ENCODE results near the gene ATG13. TPM values are rescaled to one million over a fixed set of nuclear protein-coding genes. Genes with fewer than 3 reads are reported as not detected.

Gene ATG13
- total RNA-seq, 1 donor from 2014 or later: 42.1 TPM

DNA sequence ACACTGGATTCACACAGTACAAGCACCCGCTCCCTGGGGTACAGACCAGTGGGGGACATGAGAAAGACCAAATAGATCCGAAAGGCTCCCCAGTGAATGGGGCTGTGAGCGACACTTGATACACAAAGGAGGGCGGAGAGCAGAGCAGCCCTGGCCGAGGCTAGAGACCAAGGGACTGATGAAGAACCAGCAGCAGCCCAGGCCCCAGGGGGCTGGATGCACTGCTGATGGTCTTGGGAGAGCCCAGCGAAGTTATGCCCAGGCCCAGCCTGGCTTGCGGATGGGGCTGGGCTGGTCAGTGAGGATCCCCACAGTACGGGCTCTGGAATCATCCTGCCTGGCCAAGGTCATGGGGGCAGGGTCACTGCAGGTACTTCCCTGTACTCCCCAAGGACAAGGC is 59.8 kb downstream of the ATG13 start:
- Histone ChIP-seq H3K27ac (replicated peaks) (peak overlapping the region; percentile 88), H3K9me3 (replicated peaks) (no peaks in the 10 kb centered on the region), H3K4me3 (no peak overlapping the region), H3K4me1 (peaks cover 64% of the 10 kb centered on the region), H3K27me3 (ENCODE audit: low read depth) (no peaks in the 10 kb centered on the region), H3K36me3 (peaks cover 80% of the 10 kb centered on the region)
- intact Hi-C loops (cut with micrococcal nuclease): no loop called here
- no peak for DNase-seq
- TF ChIP-seq, protein P1, sequence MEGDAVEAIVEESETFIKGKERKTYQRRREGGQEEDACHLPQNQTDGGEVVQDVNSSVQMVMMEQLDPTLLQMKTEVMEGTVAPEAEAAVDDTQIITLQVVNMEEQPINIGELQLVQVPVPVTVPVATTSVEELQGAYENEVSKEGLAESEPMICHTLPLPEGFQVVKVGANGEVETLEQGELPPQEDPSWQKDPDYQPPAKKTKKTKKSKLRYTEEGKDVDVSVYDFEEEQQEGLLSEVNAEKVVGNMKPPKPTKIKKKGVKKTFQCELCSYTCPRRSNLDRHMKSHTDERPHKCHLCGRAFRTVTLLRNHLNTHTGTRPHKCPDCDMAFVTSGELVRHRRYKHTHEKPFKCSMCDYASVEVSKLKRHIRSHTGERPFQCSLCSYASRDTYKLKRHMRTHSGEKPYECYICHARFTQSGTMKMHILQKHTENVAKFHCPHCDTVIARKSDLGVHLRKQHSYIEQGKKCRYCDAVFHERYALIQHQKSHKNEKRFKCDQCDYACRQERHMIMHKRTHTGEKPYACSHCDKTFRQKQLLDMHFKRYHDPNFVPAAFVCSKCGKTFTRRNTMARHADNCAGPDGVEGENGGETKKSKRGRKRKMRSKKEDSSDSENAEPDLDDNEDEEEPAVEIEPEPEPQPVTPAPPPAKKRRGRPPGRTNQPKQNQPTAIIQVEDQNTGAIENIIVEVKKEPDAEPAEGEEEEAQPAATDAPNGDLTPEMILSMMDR (IDR thresholded peaks at IDR 0.05; ENCODE audit: borderline replicate concordance): no peak

DNA sequence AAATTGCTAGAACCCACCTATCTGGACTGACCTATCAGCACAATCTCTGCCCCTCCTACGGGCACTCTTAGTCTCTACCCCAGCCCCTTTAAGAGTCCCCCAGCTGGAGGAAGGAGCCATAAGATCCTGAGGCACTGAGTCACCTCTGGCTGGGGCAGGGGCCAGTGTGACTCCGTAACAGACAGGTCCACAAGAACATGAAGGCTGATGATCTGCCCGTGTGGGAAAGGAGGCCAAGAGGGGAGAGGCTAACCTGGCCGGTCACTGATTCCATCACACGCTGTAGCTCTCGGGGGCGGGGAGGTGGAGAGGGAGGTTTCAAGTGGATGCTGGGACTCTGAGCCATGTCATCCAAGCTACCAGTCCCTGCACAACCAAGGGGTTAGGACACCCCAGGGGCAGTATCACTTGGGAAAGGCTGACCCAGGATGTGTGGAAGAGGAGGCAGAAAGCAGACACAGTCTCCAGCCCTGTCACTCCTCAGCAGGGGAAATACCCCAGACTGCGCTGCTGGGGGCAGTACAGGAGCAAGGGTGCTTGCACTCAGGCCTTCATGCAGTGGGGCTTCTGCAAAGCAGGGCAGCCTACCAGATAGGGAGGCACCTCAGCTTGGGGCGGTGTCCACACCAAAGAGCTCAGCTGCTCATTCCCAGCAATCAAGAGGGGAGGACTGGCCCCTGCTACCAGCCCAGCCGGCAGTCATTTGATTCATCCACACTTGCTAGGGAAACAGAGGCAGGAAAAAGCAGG is 60.8 kb downstream of the ATG13 start:
- H3K27ac ChIP-seq (replicated peaks): peak overlapping the region; percentile 88
- peaks cover 78% of the 10 kb centered on the region for H3K36me3 ChIP-seq
- H3K4me3 ChIP-seq: no peak overlapping the region
- intact Hi-C loops (cut with micrococcal nuclease): no loop called here
- no peaks in the 10 kb centered on the region for H3K27me3 ChIP-seq (ENCODE audit: low read depth)
- no peaks in the 10 kb centered on the region for H3K9me3 ChIP-seq (replicated peaks)
- peaks cover 55% of the 10 kb centered on the region for H3K4me1 ChIP-seq
- TF ChIP-seq, protein P1 (IDR thresholded peaks at IDR 0.05; ENCODE audit: borderline replicate concordance): no peak
- no peak for DNase-seq

DNA sequence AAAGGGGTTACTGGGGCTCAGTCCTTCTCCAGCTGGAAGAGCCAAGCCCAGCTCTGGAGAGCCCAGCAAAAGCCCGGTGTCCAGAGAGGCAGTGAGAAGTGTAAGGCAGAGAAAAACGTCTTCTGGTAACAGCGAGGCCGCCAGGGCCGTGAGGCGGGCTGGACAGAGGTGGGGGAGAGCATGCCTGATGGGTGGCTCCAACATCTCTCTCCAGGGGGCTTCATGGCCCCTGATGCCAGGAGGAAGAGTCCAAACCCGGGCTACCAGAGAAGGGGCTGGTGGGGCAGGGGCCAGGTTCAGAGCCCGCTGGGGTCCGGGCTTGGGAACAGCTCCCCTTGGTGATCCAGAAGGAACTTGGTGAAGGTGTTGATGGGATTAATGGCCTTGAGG is 61.4 kb downstream of the ATG13 start:
- no peak for DNase-seq
- Histone ChIP-seq H3K4me3 (no peak overlapping the region), H3K4me1 (peaks cover 55% of the 10 kb centered on the region), H3K36me3 (peaks cover 75% of the 10 kb centered on the region), H3K27me3 (ENCODE audit: low read depth) (no peaks in the 10 kb centered on the region), H3K27ac (replicated peaks) (peak overlapping the region; percentile 88), H3K9me3 (replicated peaks) (no peaks in the 10 kb centered on the region)
- TF ChIP-seq, protein P1 (IDR thresholded peaks at IDR 0.05; ENCODE audit: borderline replicate concordance): no peak
- intact Hi-C loops (cut with micrococcal nuclease): no loop called here

DNA sequence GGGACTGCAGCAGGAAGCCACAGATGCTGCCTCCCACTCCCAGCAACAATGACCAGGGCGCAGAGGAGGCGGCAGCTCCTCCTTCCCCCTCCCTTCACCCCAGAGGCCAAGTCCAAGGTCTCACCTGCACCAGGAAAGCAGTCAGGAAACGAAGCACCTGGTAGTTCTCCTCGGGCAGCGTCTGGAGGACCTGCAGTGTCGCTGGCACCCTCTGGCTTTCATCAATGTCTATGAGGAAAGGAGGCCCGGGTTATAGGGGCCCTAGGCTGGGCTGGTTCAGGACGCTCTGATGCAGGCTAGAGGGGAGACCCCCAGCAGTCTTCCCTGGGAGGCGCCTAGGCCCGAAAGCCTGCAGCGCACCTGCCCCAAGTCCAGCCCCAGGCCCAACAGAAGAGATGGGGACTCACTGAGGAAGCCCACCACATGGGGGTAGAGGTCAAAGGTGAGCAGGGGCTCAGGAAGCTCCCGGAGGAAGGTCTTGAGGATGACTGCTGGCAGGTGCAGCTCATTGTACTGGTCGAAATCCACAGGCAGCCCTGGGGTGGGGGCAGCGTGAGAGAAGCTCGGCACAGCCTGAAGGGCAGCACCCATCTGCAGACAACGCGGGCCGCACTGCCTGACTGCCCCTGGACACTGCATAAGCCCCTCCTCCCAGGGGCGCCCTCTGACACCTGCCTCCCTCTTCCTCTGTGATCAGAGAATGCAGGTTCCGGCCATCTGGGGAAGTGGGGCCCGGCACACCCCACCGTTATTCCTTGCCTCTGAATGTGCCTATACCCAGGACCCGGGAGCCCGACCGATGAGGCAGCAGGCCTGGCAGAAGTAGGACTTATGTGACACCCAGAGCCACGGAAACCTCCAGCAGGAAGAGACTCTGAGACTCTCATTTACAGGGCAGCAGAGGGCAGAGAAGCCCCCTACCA is 62.1 kb downstream of the ATG13 start:
- H3K9me3 ChIP-seq (replicated peaks): no peaks in the 10 kb centered on the region
- H3K4me1 ChIP-seq: peaks cover 55% of the 10 kb centered on the region
- intact Hi-C loops (cut with micrococcal nuclease): no loop called here
- H3K27ac ChIP-seq (replicated peaks): no peak overlapping the region
- TF ChIP-seq, protein P1 (IDR thresholded peaks at IDR 0.05; ENCODE audit: borderline replicate concordance): no peak
- no peak overlapping the region for H3K4me3 ChIP-seq
- peaks cover 73% of the 10 kb centered on the region for H3K36me3 ChIP-seq
- DNase-seq: peak; percentile 13
- H3K27me3 ChIP-seq (ENCODE audit: low read depth): no peaks in the 10 kb centered on the region

DNA sequence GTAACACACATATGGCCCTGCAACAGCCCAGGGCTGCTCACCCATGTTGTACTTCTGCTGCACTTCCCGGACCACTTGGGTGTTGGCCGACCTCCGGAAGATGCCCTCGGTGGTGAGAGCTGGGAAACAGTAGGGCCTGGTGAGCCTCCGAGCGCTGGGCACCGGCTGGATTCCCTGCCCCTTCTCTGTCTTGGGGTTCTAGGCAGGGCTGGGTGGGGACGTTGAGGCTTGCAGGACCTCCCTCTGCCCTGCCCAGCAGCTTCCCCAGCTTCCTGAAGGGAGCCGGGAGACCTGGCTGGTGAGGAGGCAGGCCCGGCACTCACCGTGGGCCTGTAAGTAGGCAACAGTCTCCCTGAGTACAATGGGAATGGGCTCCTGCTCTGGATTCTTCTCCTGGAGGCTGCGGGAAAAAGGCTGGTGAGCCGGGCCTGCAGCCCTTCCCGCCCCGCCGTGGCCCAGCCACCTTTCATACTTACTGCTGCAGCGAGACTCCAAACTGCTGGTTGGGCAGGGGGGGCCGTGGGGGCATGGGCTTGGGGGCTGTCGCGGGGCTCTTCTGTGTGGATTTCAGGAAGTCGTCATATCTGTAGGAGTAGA is 62.9 kb downstream of the ATG13 start:
- peaks cover 79% of the 10 kb centered on the region for H3K36me3 ChIP-seq
- DNase-seq: peak; percentile 7
- no peaks in the 10 kb centered on the region for H3K9me3 ChIP-seq (replicated peaks)
- intact Hi-C loops (cut with micrococcal nuclease): no loop called here
- peaks cover 55% of the 10 kb centered on the region for H3K4me1 ChIP-seq
- TF ChIP-seq, protein P1 (IDR thresholded peaks at IDR 0.05; ENCODE audit: borderline replicate concordance): no peak
- H3K27me3 ChIP-seq (ENCODE audit: low read depth): no peaks in the 10 kb centered on the region
- no peak overlapping the region for H3K27ac ChIP-seq (replicated peaks)
- H3K4me3 ChIP-seq: no peak overlapping the region
